C1 segment of cervical spinal cord (tissue), 14 donors: Measurements from ENCODE around the gene TJP2.
A peak's percentile ranks its signal among the peaks of the same experiment; 100 is the strongest.
"Not testable (repeated sequence)": the region's sequence is repeated elsewhere in the genome, so short reads cannot be mapped to it uniquely, and the experiment has no call there.

Source experiments
- DNase-seq, 14 donors: peaks; one replicate each; lab custom pipeline; 2025; lab: John Stamatoyannopoulos, UW

Gene TJP2

GRCh38 chr9:69158471-69158870, 15.6 kb upstream of the TJP2 start:
- DNase-seq: no peak

- not testable (repeated sequence) for DNase-seq
Measured at GRCh38 chr9:69164573-69164972, 9.5 kb upstream of the TJP2 start.

GRCh38 chr9:69165581-69165980, 8.5 kb upstream of the TJP2 start:
- DNase-seq: no peak

GRCh38 chr9:69168709-69169217, 5.3 kb upstream of the TJP2 start:
- DNase-seq: no peak

- no peak for DNase-seq
Measured at GRCh38 chr9:69170231-69170630, 3.8 kb upstream of the TJP2 start.

GRCh38 chr9:69171049-69171448, 3.0 kb upstream of the TJP2 start:
- no peak for DNase-seq

- no peak for DNase-seq
Measured at GRCh38 chr9:69171517-69171916, 2.6 kb upstream of the TJP2 start.

GRCh38 chr9:69172895-69173294, 1.2 kb upstream of the TJP2 start:
- no peak for DNase-seq

- peak in 1 of 14 donors; percentile 80 for DNase-seq
Measured at GRCh38 chr9:69173497-69173890, 583 bp upstream of the TJP2 start.

GRCh38 chr9:69174616-69175463, 763 bp downstream of the TJP2 start:
- DNase-seq: peak in 8 of 14 donors; percentile 11 to 73 (median 30)

- peak in 1 of 14 donors; percentile 41 for DNase-seq
Measured at GRCh38 chr9:69175486-69175885, 1.4 kb downstream of the TJP2 start.

GRCh38 chr9:69176471-69177171, 2.5 kb downstream of the TJP2 start:
- no peak for DNase-seq

- DNase-seq: no peak
Measured at GRCh38 chr9:69178583-69179011, 4.5 kb downstream of the TJP2 start.

- DNase-seq: no peak
Measured at GRCh38 chr9:69179037-69179436, 5.0 kb downstream of the TJP2 start.

- no peak for DNase-seq
Measured at GRCh38 chr9:69180200-69180599, 6.1 kb downstream of the TJP2 start.

GRCh38 chr9:69180670-69181069, 6.6 kb downstream of the TJP2 start:
- DNase-seq: peak in 2 of 14 donors; percentile 57 to 66

GRCh38 chr9:69181908-69182353, 7.9 kb downstream of the TJP2 start:
- peak in 2 of 14 donors; percentile 39 for DNase-seq

GRCh38 chr9:69184266-69184665, 10.2 kb downstream of the TJP2 start:
- no peak for DNase-seq

GRCh38 chr9:69186841-69187611, 12.9 kb downstream of the TJP2 start:
- peak in 1 of 14 donors; percentile 56 for DNase-seq

- no peak for DNase-seq
Measured at GRCh38 chr9:69188975-69189374, 14.9 kb downstream of the TJP2 start.

GRCh38 chr9:69190086-69190862, 16.2 kb downstream of the TJP2 start:
- no peak for DNase-seq
